H9 (cell line): ENCODE data around the gene TAF9B. TPM values are rescaled to one million over a fixed set of nuclear protein-coding genes. Genes with fewer than 3 reads are reported as not detected.

ENCODE experiments used
- DNase-seq: peaks from one replicate; pipeline ENCODE4 v3.0.0-alpha.2; 2017
- H2AFZ ChIP-seq: one replicate; pipeline ENCODE4 v1.6.1; 2013; ENCODE audit warnings: mild to moderate bottlenecking, low read length, control low read depth, moderate library complexity
- H2AK5ac ChIP-seq: 2 replicates; pipeline ENCODE4 v1.6.1; 2013; ENCODE audit warnings: low read length, control low read depth, mixed read lengths; ENCODE audit not compliant: insufficient read length
- H2BK120ac ChIP-seq: one replicate; pipeline ENCODE4 v1.6.1; 2013; ENCODE audit warnings: low read depth, mild to moderate bottlenecking, low read length, control low read depth, inconsistent platforms; ENCODE audit not compliant: poor library complexity, severe bottlenecking
- H2BK12ac ChIP-seq: 2 replicates; pipeline ENCODE4 v1.6.1; 2013; ENCODE audit warnings: low read length, control low read depth, mixed read lengths, low read depth; ENCODE audit not compliant: insufficient read length
- H2BK15ac ChIP-seq: 2 replicates; pipeline ENCODE4 v1.6.1; 2013; ENCODE audit warnings: low read depth, low read length, control low read depth
- H2BK20ac ChIP-seq: one replicate; pipeline ENCODE4 v1.6.1; 2013; ENCODE audit warnings: low read depth, mild to moderate bottlenecking, low read length, control low read depth, inconsistent platforms; ENCODE audit not compliant: poor library complexity, severe bottlenecking
- H2BK5ac ChIP-seq: 2 replicates; pipeline ENCODE4 v1.6.1; 2013; ENCODE audit warnings: low read length, control low read depth, mixed read lengths; ENCODE audit not compliant: insufficient read length
- H3K14ac ChIP-seq: 2 replicates; pipeline ENCODE4 v1.6.1; 2013; ENCODE audit warnings: low read length, control low read depth; ENCODE audit not compliant: insufficient read depth
- H3K18ac ChIP-seq: 2 replicates; pipeline ENCODE4 v1.6.1; 2013; ENCODE audit warnings: low read depth, mild to moderate bottlenecking, mixed read lengths, low read length, control low read depth; ENCODE audit not compliant: insufficient read length
- H3K23ac ChIP-seq: 2 replicates; pipeline ENCODE4 v1.6.1; 2013; ENCODE audit warnings: low read length, control low read depth, mixed read lengths, low read depth; ENCODE audit not compliant: insufficient read length
- H3K23me2 ChIP-seq: 2 replicates; pipeline ENCODE4 v1.6.1; 2013; ENCODE audit warnings: low read depth, mild to moderate bottlenecking, mixed read lengths, low read length, control low read depth; ENCODE audit not compliant: insufficient read length, poor library complexity, severe bottlenecking
- H3K27ac ChIP-seq: 2 replicates; pipeline ENCODE4 v1.5.1; 2013; ENCODE audit warnings: low read length, control low read depth, mixed read lengths, low read depth; ENCODE audit not compliant: insufficient read length
- H3K27me3 ChIP-seq: 2 replicates; pipeline ENCODE4 v1.6.1; 2013; ENCODE audit warnings: low read length, control low read depth, inconsistent platforms; ENCODE audit not compliant: insufficient read depth
- H3K4ac ChIP-seq: 2 replicates; pipeline ENCODE4 v1.6.1; 2013; ENCODE audit warnings: low read depth, mild to moderate bottlenecking, control low read depth, inconsistent platforms, low read length, moderate library complexity
- H3K4me1 ChIP-seq: 2 replicates; pipeline ENCODE4 v1.6.1; 2013; ENCODE audit warnings: low read length, control low read depth, inconsistent platforms; ENCODE audit not compliant: insufficient read depth
- H3K4me2 ChIP-seq: 2 replicates; pipeline ENCODE4 v1.6.1; 2013; ENCODE audit warnings: low read length, control low read depth, mixed read lengths; ENCODE audit not compliant: insufficient read length, insufficient read depth
- H3K56ac ChIP-seq: 2 replicates; pipeline ENCODE4 v1.6.1; 2013; ENCODE audit warnings: low read depth, mild to moderate bottlenecking, mixed read lengths, low read length, control low read depth; ENCODE audit not compliant: insufficient read length
- H3K79me1 ChIP-seq: 2 replicates; pipeline ENCODE4 v1.6.1; 2013; ENCODE audit warnings: low read depth, mild to moderate bottlenecking, moderate library complexity, low read length, control low read depth, inconsistent platforms; ENCODE audit not compliant: insufficient read depth, poor library complexity, severe bottlenecking
- H3K79me2 ChIP-seq: 2 replicates; pipeline ENCODE4 v1.6.1; 2013; ENCODE audit warnings: low read length, control low read depth, inconsistent platforms; ENCODE audit not compliant: insufficient read depth
- H3K9ac ChIP-seq: 2 replicates; pipeline ENCODE4 v1.6.1; 2013; ENCODE audit warnings: low read length, control low read depth, mixed read lengths; ENCODE audit not compliant: insufficient read length; ENCODE audit errors: extremely low read depth
- H3K9me3 ChIP-seq: one replicate; pipeline ENCODE4 v1.6.1; 2013; ENCODE audit warnings: low read depth, low read length, inconsistent platforms; ENCODE audit not compliant: control insufficient read depth
- H3T11ph ChIP-seq: one replicate; pipeline ENCODE4 v1.6.1; 2013; ENCODE audit warnings: mild to moderate bottlenecking, low read length, control low read depth, inconsistent platforms
- H4K20me1 ChIP-seq: one replicate; pipeline ENCODE4 v1.6.1; 2013; ENCODE audit not compliant: control insufficient read depth, insufficient read length, insufficient read depth
- H4K5ac ChIP-seq: 2 replicates; pipeline ENCODE4 v1.6.1; 2013; ENCODE audit warnings: low read depth, mild to moderate bottlenecking, mixed read lengths, low read length, control low read depth; ENCODE audit not compliant: insufficient read length
- H4K8ac ChIP-seq: replicated peaks from 2 replicates; pipeline ENCODE4 v1.6.1; 2013; ENCODE audit warnings: low read length, control low read depth, mixed read lengths, low read depth; ENCODE audit not compliant: insufficient read length
- H4K91ac ChIP-seq: 2 replicates; pipeline ENCODE4 v1.6.1; 2013; ENCODE audit warnings: low read depth, mild to moderate bottlenecking, moderate library complexity, mixed read lengths, low read length, control low read depth; ENCODE audit not compliant: insufficient read length
- H3K27ac Mint-ChIP-seq, 3 experiments: 2 replicates in 2 of 3; 3 replicates in 1 of 3; pipeline ENCODE4 v1.8.0; 2020 to 2021; ENCODE audit warnings: mixed read lengths in 3 of 3, mild to moderate bottlenecking in 1 of 3, moderate library complexity in 1 of 3
- H3K27me3 Mint-ChIP-seq: 2 replicates; pipeline ENCODE4 v1.8.0; 2021; ENCODE audit warnings: low read depth, mild to moderate bottlenecking, moderate library complexity, mixed read lengths
- H3K36me3 Mint-ChIP-seq, 3 experiments: 2 replicates in 2 of 3; 3 replicates in 1 of 3; pipeline ENCODE4 v1.8.0; 2020 to 2021; ENCODE audit warnings: low read depth in 3 of 3, mixed read lengths in 3 of 3; ENCODE audit not compliant: insufficient read depth in 1 of 3
- H3K4me1 Mint-ChIP-seq, 2 experiments: 2 replicates each; pipeline ENCODE4 v1.8.0; 2020; ENCODE audit warnings: mixed read lengths in 2 of 2
- H3K4me3 Mint-ChIP-seq, 2 experiments: 2 replicates in 1 of 2; 3 replicates in 1 of 2; pipeline ENCODE4 v1.8.0; 2020 to 2021; ENCODE audit warnings: mild to moderate bottlenecking in 2 of 2, mixed read lengths in 2 of 2, moderate library complexity in 1 of 2
- H3K9me3 Mint-ChIP-seq, 2 experiments: 2 replicates in 1 of 2; 3 replicates in 1 of 2; pipeline ENCODE4 v1.8.0; 2020; ENCODE audit warnings: mild to moderate bottlenecking in 2 of 2, mixed read lengths in 2 of 2, moderate library complexity in 1 of 2
- CTCF ChIP-seq: fragments of 200-600 bp; sonication (generic); conservative IDR thresholded peaks from 3 replicates; pipeline ENCODE4 v1.8.0; 2021; ENCODE audit warnings: antibody characterized with exemption, mild to moderate bottlenecking
- whole genome bisulfite sequencing: extraction: QIAGEN DNeasy Blood & Tissue Kit; methylation state at CpG from one replicate; pipeline ENCODE4 v1.1.7; 2013; ENCODE audit warnings: missing lambda C conversion rate, low lambda C conversion rate, mixed read lengths; ENCODE audit not compliant: insufficient read length; ENCODE audit errors: extremely low coverage; 5-methylcytosine and 5-hydroxymethylcytosine counted together
- long read RNA-seq: library from polyadenylated mRNA; unstranded; transcript quantifications from one replicate; pipeline ENCODE4 v2.0.0, GENCODE V29; 2020
- total RNA-seq: library from RNA; stranded (reverse); gene quantifications from 2 replicates; pipeline ENCODE4 v1.2.1, GENCODE V29; 2021

Gene TAF9B
- 33.1 and 34.9 TPM in 2 replicates for total RNA-seq
- long read RNA-seq, transcript TAF9B-201 (7 exons, 2,713 nt) = major isoform, 198 of 219 reads
- long read RNA-seq, partial matches to known transcripts = 3 of 219 reads
- long read RNA-seq, other reads (novel, unspliced or antisense) = 18 of 219 reads

- H2BK5ac ChIP-seq = no peak within 1 kb of the TSS
- no peak within 1 kb of the TSS for H2AFZ ChIP-seq
- no peaks in the 10 kb centered on the region for H3K27me3 ChIP-seq
- H3K23ac ChIP-seq = no peak within 1 kb of the TSS
- peak; percentile 88 for DNase-seq
- no peak within 1 kb of the TSS for H2BK12ac ChIP-seq
- H3K18ac ChIP-seq = peak within 1 kb of the TSS; percentile 87
- peak within 1 kb of the TSS; percentile 66 for H3K9ac ChIP-seq
- H3K27ac ChIP-seq = no peak within 1 kb of the TSS
- Mint-ChIP-seq H3K9me3 (peaks cover 46 to 56% of the 10 kb centered on the region in 2 experiments), H3K4me1 (peaks cover 0 to 3% of the 10 kb centered on the region in 2 experiments; a peak in 1 of 4 replicates), H3K4me3 (peak within 1 kb of the TSS; percentile 88 to 89), H3K27me3 (peaks cover 2% of the 10 kb centered on the region; the same call in 1 of the 2 replicates), H3K36me3 (peaks cover 8 to 17% (median 9%) of the 10 kb centered on the region in 3 experiments), H3K27ac (peak within 1 kb of the TSS; percentile 51 to 97 (median 77); a peak in 5 of 7 replicates)
- H3K79me2 ChIP-seq = no peaks in the 10 kb centered on the region
- H2BK15ac ChIP-seq = no peak within 1 kb of the TSS
- no peaks in the 10 kb centered on the region for H3K4me1 ChIP-seq
- H3K4ac ChIP-seq = no peak within 1 kb of the TSS
- WGBS = no CpG with 5 or more reads among the region's 59 CpGs
- no peaks in the 10 kb centered on the region for H4K20me1 ChIP-seq
- H3K79me1 ChIP-seq = no peaks in the 10 kb centered on the region
- H3T11ph ChIP-seq = no peak within 1 kb of the TSS
- TF ChIP-seq CTCF = no peak
- H4K91ac ChIP-seq = no peak within 1 kb of the TSS
- no peak within 1 kb of the TSS for H2BK20ac ChIP-seq
- no peak within 1 kb of the TSS for H2AK5ac ChIP-seq
- H2BK120ac ChIP-seq = no peak within 1 kb of the TSS
- no peak within 1 kb of the TSS for H4K5ac ChIP-seq
- peaks cover 23% of the 10 kb centered on the region for H3K9me3 ChIP-seq
- H3K14ac ChIP-seq = peak within 1 kb of the TSS; percentile 95
- peak within 1 kb of the TSS; percentile 48 for H3K4me2 ChIP-seq
- no peak within 1 kb of the TSS for H4K8ac ChIP-seq
- H3K23me2 ChIP-seq = peaks cover 2% of the 10 kb centered on the region
- H3K56ac ChIP-seq = no peak within 1 kb of the TSS
Observed at GRCh38 chrX:78139160-78140123, at the start of gene TAF9B. TSS of gene TAF9B (minus strand) at chrX:78139650. CDS start at chrX:78139611, 39 bp downstream.
